NCI-H187 treated with DMSO at 0.1 percent for 48 hours (cell line): ENCODE results near the gene CERK.

Experiments used
- DNase-seq: peaks from one replicate; lab custom pipeline; 2025; lab: John Stamatoyannopoulos, UW

Gene CERK

DNA sequence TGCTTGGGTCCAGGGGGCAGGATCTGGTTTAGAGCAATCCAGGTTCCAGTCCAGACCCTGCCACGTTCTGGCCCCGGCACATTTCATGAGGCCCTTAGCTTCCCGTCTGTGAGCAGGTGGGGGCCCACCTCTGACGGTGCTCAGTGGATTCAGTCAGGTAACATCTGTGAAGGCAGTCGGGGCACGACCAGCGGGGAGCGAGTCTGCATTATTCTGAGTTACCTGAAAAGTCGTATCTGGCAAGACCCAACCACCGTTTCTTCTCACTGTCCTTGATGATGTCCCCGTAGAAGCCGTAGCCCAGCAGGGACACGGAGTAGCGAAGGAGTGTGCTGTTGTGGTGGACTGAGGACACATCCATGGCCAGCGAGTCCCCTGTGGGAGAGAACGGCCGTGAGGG lies 39.0 kb downstream of the CERK start:
- no peak for DNase-seq

DNA sequence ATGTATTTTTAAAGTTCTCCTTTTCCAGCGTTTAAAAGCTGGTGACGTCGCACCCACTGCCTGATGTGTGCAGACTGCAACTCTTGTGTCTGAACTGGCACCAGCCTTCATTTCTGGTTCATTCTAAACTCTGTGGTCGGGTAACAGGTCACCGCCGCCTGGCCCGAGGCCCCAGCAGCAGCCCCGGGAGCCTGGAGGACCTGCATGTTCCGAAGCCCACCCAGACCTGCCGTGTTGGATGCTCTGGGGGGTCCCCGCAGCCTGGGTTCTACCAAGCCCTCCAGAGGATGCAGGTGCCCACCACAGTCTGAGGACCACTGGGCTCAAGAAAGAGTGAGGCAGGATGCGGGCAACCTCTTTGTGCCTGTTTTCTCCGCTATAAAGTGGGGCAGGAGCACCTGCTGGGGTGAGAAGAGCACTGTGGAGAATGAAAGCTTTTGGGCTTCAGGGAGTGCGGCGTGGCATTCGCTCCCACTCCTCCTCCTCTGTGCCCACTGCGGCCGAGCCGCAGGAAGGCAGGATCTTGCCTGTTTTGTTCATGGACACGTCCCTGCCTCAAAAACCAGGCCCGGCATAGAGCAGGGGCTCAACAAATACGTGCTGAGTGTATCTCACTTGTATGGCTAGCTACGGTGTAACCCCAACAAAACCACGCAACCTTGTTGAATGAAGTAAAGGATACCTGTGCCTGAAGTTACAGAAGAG lies 40.1 kb downstream of the CERK start:
- no peak for DNase-seq

DNA sequence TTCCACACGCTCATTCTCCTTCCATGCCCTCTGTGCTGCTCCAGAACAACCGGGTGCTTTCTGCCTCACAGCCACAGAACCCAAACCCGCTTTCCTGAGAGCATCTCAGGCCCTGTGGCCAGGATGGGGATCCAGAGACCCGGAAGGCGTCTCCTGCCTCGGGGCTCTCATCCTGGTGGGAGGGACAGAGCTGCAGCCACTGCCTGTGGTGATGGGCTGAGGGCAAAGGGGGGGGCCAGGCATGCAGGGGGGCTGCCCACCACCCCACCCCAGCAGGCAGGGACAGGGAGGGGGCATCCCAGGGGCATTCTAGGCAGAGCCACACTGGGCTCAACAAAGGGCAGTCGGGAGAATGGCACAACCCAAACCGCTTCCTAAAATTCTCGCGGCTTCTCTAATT lies 41.4 kb downstream of the CERK start:
- DNase-seq, result no peak

GRCh38 chr22:46696229-46696518 lies 41.9 kb downstream of the CERK start:
- no peak for DNase-seq

DNA sequence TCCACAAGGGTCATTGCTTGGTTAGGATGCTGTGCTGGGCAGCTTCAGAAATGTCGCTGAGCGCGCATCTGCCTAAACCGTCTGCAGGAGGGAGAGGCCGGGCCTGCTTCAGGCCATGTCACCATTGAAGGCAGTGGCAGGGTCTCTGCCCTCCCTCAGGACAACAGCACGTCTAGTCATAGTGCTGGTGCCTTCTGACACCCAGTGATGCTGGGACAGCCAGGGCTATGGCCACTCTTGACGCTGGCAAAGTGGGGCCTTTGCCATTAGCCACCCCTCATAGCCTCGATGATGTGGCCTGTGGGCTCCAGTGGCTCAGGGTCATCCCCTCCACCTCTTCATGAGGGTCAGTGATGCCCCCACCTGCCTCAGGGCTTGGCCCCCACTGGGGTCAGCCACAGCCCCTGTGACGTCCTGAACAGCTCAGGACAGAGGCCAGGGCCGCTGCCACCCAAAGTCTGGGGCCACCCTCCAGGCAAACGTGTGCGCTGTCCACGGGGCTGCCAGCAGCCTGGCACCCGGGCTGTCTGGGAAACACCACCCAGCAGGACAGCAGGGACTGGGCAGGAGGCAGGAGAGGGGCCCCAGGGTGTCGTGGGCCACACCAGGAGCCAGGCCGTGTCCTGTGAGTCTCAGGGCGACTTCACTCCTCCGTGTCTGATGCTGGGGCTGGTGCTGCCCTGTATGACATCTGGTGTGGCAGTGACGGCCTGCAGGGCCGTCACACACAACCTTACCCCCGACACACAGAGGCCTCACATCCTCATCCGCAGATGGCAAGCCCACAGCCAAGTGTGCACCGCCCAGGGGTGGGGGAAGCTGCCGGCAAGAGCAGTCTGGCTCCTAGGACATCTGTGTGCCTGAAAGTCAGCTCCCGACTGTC lies 42.5 kb downstream of the CERK start:
- no peak for DNase-seq

DNA sequence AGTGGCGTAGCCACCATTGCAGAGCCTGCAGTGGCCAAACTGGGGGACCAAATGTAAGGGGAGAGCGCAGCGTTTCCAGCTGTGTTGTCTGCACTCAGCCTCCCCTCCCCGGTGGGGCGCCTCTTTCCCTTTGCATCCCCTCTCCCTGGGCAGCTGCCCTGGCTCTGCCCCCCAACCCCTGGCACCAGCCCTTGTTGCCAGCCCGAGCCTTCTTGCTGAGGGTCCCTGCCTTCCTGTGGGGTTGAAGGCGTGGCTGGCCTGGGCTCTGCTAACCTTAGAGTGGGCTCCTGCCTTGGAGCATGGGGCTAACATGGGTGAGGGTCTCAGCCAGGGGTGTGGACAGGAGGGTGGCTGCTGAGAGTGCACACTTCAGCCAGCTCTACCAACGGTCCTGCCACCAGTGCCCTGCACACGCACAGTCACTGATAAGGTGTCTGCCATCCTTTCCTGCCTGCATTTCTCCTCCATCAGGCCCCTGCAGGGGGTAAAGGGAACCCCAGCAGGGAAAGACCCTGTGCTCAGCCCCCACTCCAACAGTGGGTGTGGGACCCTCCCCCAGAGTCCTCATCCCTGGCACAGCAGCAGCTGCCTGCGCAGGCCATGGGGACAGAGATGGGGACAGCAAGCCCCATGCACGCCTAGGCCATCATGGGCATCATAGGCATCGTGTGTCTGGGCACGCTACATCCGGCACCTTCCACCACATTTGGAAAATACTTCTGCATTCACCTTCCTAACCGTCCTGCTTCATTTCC lies 43.5 kb downstream of the CERK start:
- DNase-seq, result no peak

- DNase-seq, result no peak
Measured at GRCh38 chr22:46693634-46694415, 44.2 kb downstream of the CERK start.

GRCh38 chr22:46691571-46691970 lies 46.5 kb downstream of the CERK start:
- DNase-seq, result no peak

DNA sequence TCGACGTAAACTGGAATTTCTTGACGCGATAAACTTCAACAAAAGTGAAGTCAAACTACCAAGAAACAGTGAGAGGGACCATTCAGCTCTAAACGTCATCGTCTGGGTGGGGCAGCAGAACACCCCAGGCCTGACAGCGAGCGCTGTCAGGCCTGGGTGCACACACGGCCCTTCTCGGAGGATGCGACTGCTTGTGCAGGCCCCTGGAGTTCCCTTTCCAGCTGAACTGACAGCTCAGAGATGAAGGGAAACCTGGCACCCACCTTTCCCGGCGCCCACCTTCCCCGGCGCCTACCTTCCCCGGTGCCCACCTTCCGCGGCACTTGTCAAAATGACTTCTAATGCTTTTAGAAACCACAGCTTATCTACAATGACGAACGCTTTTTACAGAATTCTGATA lies 47.9 kb downstream of the CERK start:
- DNase-seq, result no peak

GRCh38 chr22:46688949-46689348 lies 49.1 kb downstream of the CERK start:
- no peak for DNase-seq

DNA sequence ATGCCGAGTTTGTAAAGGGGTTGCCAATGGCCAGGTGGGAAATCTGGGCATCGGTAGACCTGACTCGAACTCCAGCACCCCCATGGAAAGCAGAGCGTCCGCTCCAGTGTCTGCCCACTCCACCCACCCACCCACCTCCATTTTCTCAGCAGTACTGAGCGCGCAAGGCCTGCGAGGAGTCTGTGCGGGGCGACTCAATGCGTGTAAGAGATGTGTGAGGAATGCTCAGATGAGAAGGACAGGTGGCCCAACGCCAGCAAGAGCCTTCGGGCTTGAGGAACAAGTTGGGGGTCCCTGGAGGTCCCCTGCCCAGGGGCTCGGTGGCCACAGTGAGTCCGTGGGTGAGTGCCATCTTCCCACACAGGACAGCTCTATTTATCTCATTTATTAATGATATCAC lies 50.6 kb downstream of the CERK start:
- no peak for DNase-seq

DNA sequence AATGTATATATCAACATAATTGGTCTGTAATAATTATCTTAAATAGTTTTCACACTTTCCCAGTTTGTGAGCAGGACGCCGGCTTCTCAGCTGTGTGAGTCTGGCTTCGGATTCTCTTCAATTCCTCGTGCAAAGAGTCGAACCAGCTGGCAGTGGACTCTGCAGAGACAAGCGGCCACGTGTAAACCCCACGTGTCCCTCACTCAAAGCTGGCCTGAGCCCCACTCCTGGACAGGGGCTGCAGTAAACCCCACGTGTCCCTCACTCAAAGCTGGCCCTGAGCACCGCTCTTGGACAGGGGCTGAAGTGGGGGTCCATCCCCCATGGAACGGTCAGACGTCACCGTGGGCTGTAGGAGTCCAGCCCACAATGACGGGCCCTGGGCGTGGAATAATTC lies 51.0 kb downstream of the CERK start:
- DNase-seq, result no peak

- DNase-seq, result no peak
Measured at GRCh38 chr22:46686221-46687047, 51.6 kb downstream of the CERK start.

DNA sequence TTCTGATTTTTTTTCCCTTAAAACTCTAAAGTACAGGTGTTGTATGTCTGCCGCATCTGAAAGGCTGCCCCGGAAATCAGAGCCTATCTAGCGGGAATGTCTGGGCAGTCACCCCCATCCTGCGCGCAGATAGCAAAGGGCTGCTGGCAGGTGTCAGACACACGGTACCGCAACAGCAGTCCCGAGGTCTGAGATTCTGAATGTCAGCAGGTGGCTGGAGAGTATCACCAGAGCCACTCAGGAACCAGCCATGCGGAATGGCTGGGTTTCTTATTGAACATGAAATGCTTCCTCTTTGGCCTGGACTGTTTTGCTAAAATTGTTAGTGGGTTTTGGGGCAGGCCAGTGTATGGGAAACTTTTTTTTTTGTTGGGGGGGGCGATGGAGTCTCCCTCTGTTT lies 53.3 kb downstream of the CERK start:
- DNase-seq, result no peak

DNA sequence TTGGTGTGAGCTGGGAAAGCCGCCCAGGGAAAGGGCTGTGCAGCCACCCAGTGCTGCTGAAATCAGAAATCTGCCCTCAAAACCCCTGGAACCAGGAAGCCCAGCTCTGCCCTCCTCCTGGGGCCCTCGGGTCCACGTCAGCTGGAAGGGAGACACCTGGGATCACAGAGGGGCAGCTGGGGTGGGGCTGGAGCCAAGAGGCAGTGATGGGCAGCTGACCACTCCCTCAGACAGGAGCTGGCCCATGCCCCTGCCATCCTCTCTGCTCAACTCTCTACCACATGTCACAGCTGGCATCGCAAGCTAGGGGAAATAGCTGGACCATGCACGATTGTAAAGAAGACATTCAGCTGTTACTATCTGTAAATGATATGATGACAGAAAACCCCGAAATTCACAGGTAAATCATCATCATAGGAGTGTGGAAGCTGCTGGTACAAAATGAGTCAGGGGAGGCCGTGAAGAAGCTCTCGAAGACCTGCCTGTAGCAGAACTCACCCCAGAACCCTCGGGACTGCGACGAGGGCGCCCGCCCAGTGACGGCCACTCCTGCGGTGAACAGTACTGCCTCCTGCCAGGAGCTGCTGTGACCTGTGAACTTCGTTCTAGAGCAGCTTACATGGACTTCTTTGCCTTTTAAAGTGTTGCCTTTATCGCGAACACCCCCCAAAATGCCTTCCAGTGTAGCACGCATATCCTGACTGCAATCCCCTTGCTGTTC lies 55.9 kb downstream of the CERK start:
- no peak for DNase-seq

GRCh38 chr22:46681010-46681409 lies 57.0 kb downstream of the CERK start:
- no peak for DNase-seq

DNA sequence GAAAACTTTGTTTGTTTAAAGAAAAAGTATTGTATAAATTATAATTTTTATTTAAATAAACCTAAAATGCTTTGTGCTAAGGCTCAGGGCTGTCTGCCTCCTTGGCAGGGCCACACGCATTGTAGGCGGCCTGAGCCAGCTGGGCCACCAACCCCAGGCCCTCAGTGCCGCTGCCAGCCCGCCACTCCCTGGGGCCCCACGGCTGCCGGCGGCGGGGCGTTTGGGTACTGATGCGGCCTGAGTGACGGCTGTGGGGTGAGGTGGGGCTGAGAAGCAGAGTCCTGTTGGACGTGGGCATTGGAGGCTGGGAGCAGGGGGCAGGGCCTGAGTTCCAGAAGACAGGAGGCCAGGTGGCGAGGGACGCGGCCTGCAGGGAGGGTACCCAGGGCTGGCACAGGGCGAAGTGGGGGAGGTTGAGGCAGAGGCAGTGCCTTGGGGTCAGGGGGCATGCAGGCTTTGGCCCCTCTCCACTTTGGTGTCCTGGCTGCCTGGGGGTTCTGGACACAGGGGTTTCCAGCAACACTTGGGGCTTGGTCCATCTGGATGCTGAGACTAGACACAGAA lies 58.3 kb downstream of the CERK start:
- DNase-seq, result no peak

DNA sequence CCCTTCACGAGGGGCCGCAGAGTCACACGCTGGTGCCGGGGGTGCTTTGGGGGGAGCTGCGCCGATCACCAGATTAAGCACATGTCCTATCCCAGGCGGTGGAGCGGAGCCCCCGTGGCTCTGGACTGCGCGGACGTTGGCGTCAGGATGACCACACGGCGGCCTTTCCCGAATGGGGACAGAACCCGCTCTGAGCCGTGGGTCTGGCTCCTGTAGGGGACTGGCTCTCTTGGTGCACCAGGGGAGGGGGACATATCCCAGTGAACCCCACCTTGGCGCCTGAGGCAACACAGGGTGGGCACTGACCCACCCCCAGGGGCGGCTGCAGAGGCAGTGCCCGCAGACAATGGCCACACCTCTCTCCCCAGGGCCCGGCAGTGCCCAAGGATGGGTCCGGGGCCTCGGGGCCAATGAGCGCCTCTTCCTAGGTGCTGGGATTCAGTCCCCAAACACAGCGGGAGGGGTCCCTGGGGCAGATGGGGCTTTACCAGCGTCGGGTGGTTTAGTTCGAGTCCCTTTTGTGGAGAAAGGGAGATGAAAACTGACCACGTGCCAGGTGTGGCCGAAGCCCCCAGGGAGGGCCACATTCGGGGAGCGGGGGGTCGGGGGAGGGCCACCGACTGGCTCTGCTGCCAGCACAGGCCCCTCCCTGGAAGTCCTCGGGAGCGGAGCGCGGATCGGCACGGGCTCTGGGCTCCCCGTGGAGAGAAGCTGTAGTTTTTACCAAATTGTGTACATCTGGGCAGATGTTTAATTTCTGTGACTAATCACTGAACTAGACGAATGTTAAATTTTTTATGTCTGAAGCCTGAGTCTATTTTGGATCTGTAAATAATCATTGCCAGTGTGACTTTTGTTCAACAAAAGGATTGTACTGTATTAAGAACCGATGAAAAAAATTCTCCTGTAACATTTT lies 59.0 kb downstream of the CERK start:
- DNase-seq, result no peak

- DNase-seq, result no peak
Measured at GRCh38 chr22:46678003-46678657, 59.9 kb downstream of the CERK start.
